Upper lobe of left lung (tissue), 6 donors: ENCODE data around the gene SORCS3. TPM values are rescaled to one million over a fixed set of nuclear protein-coding genes. Genes with fewer than 3 reads are reported as not detected.

Source experiments
- ATAC-seq, 2 donors: fragments of 200-7000 bp; cut with Tn5 transposase; one replicate each; pipeline ENCODE4 v1.9.1; 2022; ENCODE audit warnings: mild to moderate bottlenecking in 2 of 2, moderate library complexity in 2 of 2; ENCODE audit not compliant: low FRiP score in 2 of 2
- DNase-seq, 2 donors: peaks; one replicate each; pipeline ENCODE4 v3.0.0-alpha.2; 2019 to 2020
- H3K27ac ChIP-seq, 4 donors: fragments of 200-600 bp; sonication (generic); one replicate each; pipeline ENCODE4 v1.5.1; 2016 to 2019
- H3K27me3 ChIP-seq, 4 donors: fragments of 200-600 bp; sonication (generic); one replicate each; pipeline ENCODE4 v1.5.1; 2017 to 2019
- H3K36me3 ChIP-seq, 4 donors: fragments of 200-600 bp; sonication (generic); one replicate each; pipeline ENCODE4 v1.5.1; 2016 to 2019
- H3K4me1 ChIP-seq, 4 donors: fragments of 200-600 bp; sonication (generic); one replicate each; pipeline ENCODE4 v1.5.1; 2018 to 2019
- H3K4me3 ChIP-seq, 4 donors: fragments of 200-600 bp; sonication (generic); one replicate each; pipeline ENCODE4 v1.5.1; 2017 to 2019; ENCODE audit warnings: mild to moderate bottlenecking in 2 of 4, moderate library complexity in 1 of 4
- H3K9me3 ChIP-seq, 4 donors: fragments of 200-600 bp; sonication (generic); one replicate each; pipeline ENCODE4 v1.5.1; 2018 to 2019
- EP300 ChIP-seq, 4 donors: sonication (generic); formaldehyde crosslinking; IDR thresholded peaks; one replicate each; pipeline ENCODE4 v1.5.1; 2017; ENCODE audit warnings: antibody characterized with exemption in 4 of 4, control low read depth in 2 of 4
- POLR2A ChIP-seq, 4 donors: fragments of 450-650 bp; IDR thresholded peaks; one replicate each; pipeline ENCODE4 v1.5.1; 2016 to 2017; ENCODE audit warnings: antibody characterized with exemption in 4 of 4, mild to moderate bottlenecking in 2 of 4
- POLR2AphosphoS5 ChIP-seq, 2 donors: sonication (generic); formaldehyde crosslinking; IDR thresholded peaks; one replicate each; pipeline ENCODE4 v1.5.1; 2017; ENCODE audit warnings: antibody characterized with exemption in 2 of 2
- WGBS, 2 donors: methylation state at CpG; one replicate each; pipeline ENCODE4 v1.1.5; 2017 to 2018; 5-methylcytosine and 5-hydroxymethylcytosine counted together
- total RNA-seq, 6 donors: library from RNA; depleted of rRNA in 4 of 6; stranded (reverse); fragments of >200 nt in 4 of 6; gene quantifications; one replicate each; pipeline versions ENCODE4 v1.1.0 to v1.2.1, GENCODE V29; 2016 to 2021
- TF ChIP-seq, protein P1 (sequence below), 6 experiments: fragments of 450-650 bp in 4 of 6; fragments of 200-600 bp in 2 of 6; sonication (generic) in 2 of 6; IDR thresholded peaks; one replicate each; pipeline ENCODE4 v1.5.1; 2016 to 2019; ENCODE audit warnings: antibody characterized with exemption in 6 of 6
- donor health status: DM: no; HTN: no; CAD: no; lungs with moderate emphysema.
- donor health status: DM: no; HTN: yes; CAD: no; lungs with severe emphysema.

Gene SORCS3
- total RNA-seq, 6 donors from 2014 or later = not detected

DNA sequence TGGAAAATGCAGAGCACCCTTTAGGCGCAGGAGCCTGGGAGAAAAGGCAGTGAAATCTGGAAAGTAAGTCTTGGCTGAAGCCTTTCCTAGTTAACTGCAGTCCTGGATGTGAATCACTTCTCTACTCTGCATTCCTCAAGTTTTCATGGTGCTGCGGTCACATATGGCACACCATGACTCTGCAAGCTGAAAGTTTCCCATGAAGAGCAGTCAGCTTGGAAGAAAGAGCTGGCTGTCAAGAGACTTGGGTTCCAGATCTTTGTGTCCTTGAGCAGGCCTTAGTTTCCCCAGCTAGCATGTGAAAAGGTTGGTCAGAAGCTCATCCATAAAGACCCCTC, 548.3 kb downstream of the SORCS3 start:
- Histone ChIP-seq H3K36me3 (no peaks in the 10 kb centered on the region), H3K4me3 (no peak overlapping the region), H3K9me3 (no peaks in the 10 kb centered on the region), H3K4me1 (no peaks in the 10 kb centered on the region), H3K27me3 (peaks cover 0 to 3% (median 0%) of the 10 kb centered on the region in 4 donors), H3K27ac (no peak overlapping the region)
- ATAC-seq (no peak), DNase-seq (no peak)
- TF ChIP-seq, protein P1, sequence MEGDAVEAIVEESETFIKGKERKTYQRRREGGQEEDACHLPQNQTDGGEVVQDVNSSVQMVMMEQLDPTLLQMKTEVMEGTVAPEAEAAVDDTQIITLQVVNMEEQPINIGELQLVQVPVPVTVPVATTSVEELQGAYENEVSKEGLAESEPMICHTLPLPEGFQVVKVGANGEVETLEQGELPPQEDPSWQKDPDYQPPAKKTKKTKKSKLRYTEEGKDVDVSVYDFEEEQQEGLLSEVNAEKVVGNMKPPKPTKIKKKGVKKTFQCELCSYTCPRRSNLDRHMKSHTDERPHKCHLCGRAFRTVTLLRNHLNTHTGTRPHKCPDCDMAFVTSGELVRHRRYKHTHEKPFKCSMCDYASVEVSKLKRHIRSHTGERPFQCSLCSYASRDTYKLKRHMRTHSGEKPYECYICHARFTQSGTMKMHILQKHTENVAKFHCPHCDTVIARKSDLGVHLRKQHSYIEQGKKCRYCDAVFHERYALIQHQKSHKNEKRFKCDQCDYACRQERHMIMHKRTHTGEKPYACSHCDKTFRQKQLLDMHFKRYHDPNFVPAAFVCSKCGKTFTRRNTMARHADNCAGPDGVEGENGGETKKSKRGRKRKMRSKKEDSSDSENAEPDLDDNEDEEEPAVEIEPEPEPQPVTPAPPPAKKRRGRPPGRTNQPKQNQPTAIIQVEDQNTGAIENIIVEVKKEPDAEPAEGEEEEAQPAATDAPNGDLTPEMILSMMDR (IDR thresholded peaks at IDR 0.05) = no peak
- TF ChIP-seq POLR2AphosphoS5 (IDR thresholded peaks at IDR 0.05) (no peak), POLR2A (IDR thresholded peaks at IDR 0.05) (no peak), EP300 (IDR thresholded peaks at IDR 0.05) (no peak)
- 87 to 98% methylated on average over 2 of the region's 2 CpGs for WGBS, 2 donors

DNA sequence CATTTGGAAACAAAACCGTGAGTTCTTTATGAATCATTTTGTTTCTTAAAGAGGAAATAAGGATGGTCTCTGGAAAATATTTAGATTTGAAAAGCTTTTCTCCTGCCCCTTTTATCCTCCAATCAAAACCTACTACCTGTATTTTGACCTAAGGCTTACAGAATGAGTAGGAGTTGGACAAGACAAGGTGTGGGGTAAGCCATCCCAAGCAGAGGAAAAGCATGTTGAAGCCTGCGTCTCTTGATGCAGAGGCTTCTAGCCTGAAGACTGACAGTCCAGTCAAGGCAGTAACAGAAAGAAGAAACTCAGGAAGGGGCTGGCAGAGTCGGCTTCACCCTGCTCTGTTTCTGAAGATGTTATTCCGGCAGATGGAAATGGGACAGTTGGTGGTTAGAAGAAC, 551.1 kb downstream of the SORCS3 start:
- TF ChIP-seq POLR2A (IDR thresholded peaks at IDR 0.05) (no peak), EP300 (IDR thresholded peaks at IDR 0.05) (no peak), POLR2AphosphoS5 (IDR thresholded peaks at IDR 0.05) (no peak)
- TF ChIP-seq, protein P1 (IDR thresholded peaks at IDR 0.05) = no peak
- Histone ChIP-seq H3K36me3 (no peaks in the 10 kb centered on the region), H3K27me3 (peaks cover 0 to 3% (median 0%) of the 10 kb centered on the region in 4 donors), H3K4me3 (no peak overlapping the region), H3K4me1 (no peaks in the 10 kb centered on the region), H3K27ac (no peak overlapping the region), H3K9me3 (no peaks in the 10 kb centered on the region)
- WGBS, 2 donors = 83 to 84% methylated on average over 4 of the region's 4 CpGs
- ATAC-seq = no peak
- no peak for DNase-seq

DNA sequence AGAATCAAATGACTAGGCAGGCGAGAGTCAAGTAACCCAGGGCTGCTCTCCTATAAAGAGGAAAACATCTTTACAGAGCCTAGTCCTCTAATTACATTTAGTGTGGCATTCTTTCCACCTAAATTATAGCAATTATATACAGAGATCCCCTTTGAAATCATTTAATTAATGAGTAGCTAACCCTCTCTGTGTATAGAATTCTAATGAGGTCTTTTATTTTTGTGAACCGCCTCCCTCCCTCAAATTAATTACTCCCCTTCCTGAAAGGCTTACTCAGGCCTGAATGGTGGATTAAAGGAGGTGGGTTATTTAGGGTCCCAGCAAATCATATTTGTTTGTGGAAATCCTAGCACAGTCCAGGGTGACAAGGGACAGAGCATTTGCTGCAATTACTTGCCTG, 551.8 kb downstream of the SORCS3 start:
- ATAC-seq (no peak), DNase-seq (no peak)
- Histone ChIP-seq H3K9me3 (no peaks in the 10 kb centered on the region), H3K27me3 (peaks cover 0 to 3% (median 0%) of the 10 kb centered on the region in 4 donors), H3K4me3 (no peak overlapping the region), H3K36me3 (no peaks in the 10 kb centered on the region), H3K4me1 (no peaks in the 10 kb centered on the region), H3K27ac (no peak overlapping the region)
- 89 to 94% methylated on average over 2 of the region's 2 CpGs for WGBS, 2 donors
- TF ChIP-seq, protein P1 (IDR thresholded peaks at IDR 0.05) = no peak

DNA sequence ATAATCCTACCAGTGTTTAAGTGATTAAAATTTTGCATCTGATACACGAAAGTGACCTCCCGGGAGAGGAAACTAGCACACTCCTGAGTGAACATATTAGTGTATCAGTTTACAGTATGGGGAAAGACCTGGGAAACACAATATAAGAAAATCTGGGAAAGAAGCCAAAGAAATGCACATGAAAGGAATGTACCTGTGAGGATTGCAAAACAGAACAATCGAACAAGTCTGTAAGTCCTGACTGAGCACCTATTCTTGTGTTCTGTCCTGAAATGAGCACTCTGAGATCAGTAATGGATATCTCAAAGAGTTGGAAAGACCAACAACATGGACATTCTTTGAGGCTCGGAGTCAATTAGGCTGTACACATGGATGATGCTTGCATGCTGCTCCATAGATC, 554.7 kb downstream of the SORCS3 start:
- H3K4me3 ChIP-seq = no peak overlapping the region
- H3K27ac ChIP-seq = no peak overlapping the region
- no peaks in the 10 kb centered on the region for H3K9me3 ChIP-seq
- no peaks in the 10 kb centered on the region for H3K4me1 ChIP-seq
- no peaks in the 10 kb centered on the region for H3K36me3 ChIP-seq
- TF ChIP-seq EP300 (IDR thresholded peaks at IDR 0.05) = no peak
- TF ChIP-seq, protein P1 (IDR thresholded peaks at IDR 0.05) = no peak
- no peak for TF ChIP-seq POLR2AphosphoS5 (IDR thresholded peaks at IDR 0.05)
- TF ChIP-seq POLR2A (IDR thresholded peaks at IDR 0.05) = no peak
- no peak for ATAC-seq
- DNase-seq = no peak
- peaks cover 0 to 3% (median 0%) of the 10 kb centered on the region in 4 donors for H3K27me3 ChIP-seq
- whole genome bisulfite sequencing, 2 donors = 47 to 48% methylated on average over 4 of the region's 4 CpGs

DNA sequence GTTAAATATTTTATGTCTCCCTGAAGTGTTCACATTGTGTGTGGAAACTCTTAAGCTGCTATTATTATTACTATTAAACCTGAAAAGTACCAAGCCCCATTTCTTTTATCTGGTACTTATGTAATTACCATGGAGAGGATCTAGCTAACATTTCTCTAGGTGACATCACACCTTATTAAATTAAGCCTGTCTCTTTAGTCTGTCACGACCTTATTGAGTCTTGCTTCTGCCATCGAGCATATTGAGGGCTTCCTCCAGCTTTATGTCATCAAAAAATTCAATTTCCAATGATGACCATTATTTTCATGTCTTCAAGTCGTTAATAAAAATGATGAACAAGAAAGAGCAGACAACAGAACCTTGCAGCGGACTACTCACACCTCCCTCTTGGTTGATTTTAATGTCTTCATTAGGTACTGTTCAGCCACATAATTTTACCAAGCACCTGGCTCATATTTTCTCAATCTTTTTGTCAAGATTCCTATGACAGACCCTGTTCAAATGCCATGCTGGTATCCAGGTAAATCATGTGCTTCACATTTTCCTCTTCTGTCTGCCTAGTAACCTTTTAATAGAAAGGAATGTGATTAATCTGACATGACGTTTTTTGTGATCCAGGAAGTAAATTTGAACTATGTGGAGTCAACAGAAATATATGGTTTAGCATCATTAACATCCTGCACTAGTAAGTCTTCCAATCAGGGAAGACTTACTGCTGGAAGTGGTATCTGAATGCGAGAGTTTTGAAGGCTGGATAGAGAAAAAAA, 556.7 kb downstream of the SORCS3 start:
- H3K36me3 ChIP-seq = no peaks in the 10 kb centered on the region
- no peak for TF ChIP-seq POLR2A (IDR thresholded peaks at IDR 0.05)
- H3K4me3 ChIP-seq = no peak overlapping the region
- DNase-seq = no peak
- no peak for ATAC-seq
- no peaks in the 10 kb centered on the region for H3K4me1 ChIP-seq
- H3K27ac ChIP-seq = no peak overlapping the region
- no peaks in the 10 kb centered on the region for H3K27me3 ChIP-seq
- WGBS, 2 donors = 60 to 65% methylated on average over 6 of the region's 6 CpGs
- no peaks in the 10 kb centered on the region for H3K9me3 ChIP-seq
